Keratinocyte (primary cell): Measurements from ENCODE around the gene CDR2L. TPM values are rescaled to one million over a fixed set of nuclear protein-coding genes. Genes with fewer than 3 reads are reported as not detected.
A peak's percentile ranks its signal among the peaks of the same experiment; 100 is the strongest.

Experiments
- DNase-seq: peaks from one replicate; pipeline ENCODE4 v3.0.0-alpha.2; 2011; ENCODE audit warnings: low read depth, missing footprints, low spot score
- FAIRE-seq: peaks from 2 replicates; lab custom pipeline; 2011; peaks lifted over from hg19 to GRCh38; lab: Jason Lieb, UNC
- H2AFZ ChIP-seq: 2 replicates; pipeline ENCODE4 v1.6.0; 2012; ENCODE audit warnings: low read length, control low read depth, inconsistent platforms; ENCODE audit not compliant: control insufficient read depth
- H3K27ac ChIP-seq: 2 replicates; pipeline ENCODE4 v1.5.1; 2011; ENCODE audit warnings: low read length; ENCODE audit not compliant: control insufficient read depth, insufficient read depth
- H3K27me3 ChIP-seq: 3 replicates; pipeline ENCODE4 v1.6.0; 2011; ENCODE audit warnings: low read length; ENCODE audit not compliant: control insufficient read depth, insufficient read depth; ENCODE audit errors: extremely low read depth
- H3K36me3 ChIP-seq, 2 experiments: 2 replicates in 1 of 2; 3 replicates in 1 of 2; pipeline ENCODE4 v1.5.1; 2011; ENCODE audit warnings: low read length in 2 of 2, mild to moderate bottlenecking in 1 of 2; ENCODE audit not compliant: control insufficient read depth in 2 of 2, insufficient read depth in 2 of 2; ENCODE audit errors: extremely low read depth in 1 of 2
- H3K4me1 ChIP-seq: 3 replicates; pipeline ENCODE4 v1.5.1; 2011; ENCODE audit warnings: low read length; ENCODE audit not compliant: control insufficient read depth, insufficient read depth; ENCODE audit errors: extremely low read depth
- H3K4me2 ChIP-seq: 3 replicates; pipeline ENCODE4 v1.6.0; 2011; ENCODE audit warnings: low read depth, low read length; ENCODE audit not compliant: control insufficient read depth, insufficient read depth; ENCODE audit errors: extremely low read depth
- H3K4me3 ChIP-seq, 3 experiments: fragments of 200-600 bp in 1 of 3; sonication (generic) in 1 of 3; 2 replicates in 2 of 3; 3 replicates in 1 of 3; pipeline ENCODE4 v1.5.1; 2011 to 2016; ENCODE audit warnings: low read length in 3 of 3, mild to moderate bottlenecking in 3 of 3, control low read depth in 2 of 3, inconsistent platforms in 1 of 3, low read depth in 1 of 3, mixed read lengths in 1 of 3, mixed run types in 1 of 3, moderate library complexity in 1 of 3; ENCODE audit not compliant: control insufficient read depth in 2 of 3, insufficient read depth in 2 of 3; ENCODE audit errors: extremely low read depth in 1 of 3
- H3K79me2 ChIP-seq: 2 replicates; pipeline ENCODE4 v1.6.0; 2012; ENCODE audit warnings: low read length; ENCODE audit not compliant: control insufficient read depth, insufficient read depth
- H3K9ac ChIP-seq: 3 replicates; pipeline ENCODE4 v1.6.0; 2011; ENCODE audit warnings: low read length; ENCODE audit not compliant: control insufficient read depth, insufficient read depth; ENCODE audit errors: extremely low read depth
- H3K9me1 ChIP-seq: 3 replicates; pipeline ENCODE4 v1.6.0; 2011; ENCODE audit warnings: low read length; ENCODE audit not compliant: control insufficient read depth, insufficient read depth; ENCODE audit errors: extremely low read depth
- H3K9me3 ChIP-seq: 2 replicates; pipeline ENCODE4 v1.5.1; 2012; ENCODE audit warnings: low read depth, low read length; ENCODE audit not compliant: control insufficient read depth
- H4K20me1 ChIP-seq: 3 replicates; pipeline ENCODE4 v1.6.0; 2011; ENCODE audit warnings: low read length; ENCODE audit not compliant: control insufficient read depth, insufficient read depth; ENCODE audit errors: extremely low read depth
- EZH2 ChIP-seq: IDR thresholded peaks from one replicate; pipeline ENCODE4 v1.6.1; 2012; ENCODE audit warnings: inconsistent platforms, mild to moderate bottlenecking, low read length, moderate library complexity
- dilution Hi-C: fragments of 300-500 bp; cut with MboI; formaldehyde crosslinking; loops from one replicate; pipeline ENCODE4 v1.7.0; 2020; ENCODE audit warnings: low sequenced_read_pairs; ENCODE audit not compliant: extremely low pct_ligation_motif_present
- polyA plus RNA-seq, 5 experiments: library from polyadenylated mRNA; depleted of rRNA in 3 of 5; stranded (reverse) in 3 of 5; stranded (forward) in 1 of 5; unstranded in 1 of 5; fragments of >200 nt; gene quantifications; 1 replicate in 1 of 5; 2 replicates in 3 of 5; 3 replicates in 1 of 5; pipeline versions ENCODE4 v1.2.1 to v1.2.3, GENCODE V29; 2011 to 2012; ENCODE audit warnings: missing spikeins in 2 of 5, low read depth in 1 of 5, low replicate concordance in 1 of 5
- TF ChIP-seq, protein P1 (sequence below), 3 experiments: IDR thresholded peaks in 1 of 3; conservative IDR thresholded peaks in 1 of 3; optimal IDR thresholded peaks in 1 of 3; 2 replicates in 2 of 3; 3 replicates in 1 of 3; pipeline versions ENCODE3 to v1.5.1; 2011; ENCODE audit warnings: low read length in 3 of 3, mild to moderate bottlenecking in 3 of 3, moderate library complexity in 2 of 3, control low read depth in 1 of 3, inconsistent platforms in 1 of 3; ENCODE audit not compliant: insufficient read depth in 2 of 3; ENCODE audit errors: extremely low read depth in 1 of 3

CDR2L gene
- polyA plus RNA-seq, 1 donor (not counting 4 experiments of a cell fraction or from before 2014, with no cell fraction given) = 7.1 TPM

- H3K4me2 ChIP-seq = no peak overlapping the region
- H3K4me1 ChIP-seq = peaks cover 10% of the 10 kb centered on the region
- no peak overlapping the region for H2AFZ ChIP-seq
- no peak for DNase-seq
- no peak overlapping the region for H3K9ac ChIP-seq
- H3K79me2 ChIP-seq = no peaks in the 10 kb centered on the region
- no peaks in the 10 kb centered on the region for H3K9me1 ChIP-seq
- dilution Hi-C loops = no loop called here
- no peaks in the 10 kb centered on the region for H4K20me1 ChIP-seq
- no peak overlapping the region for H3K27ac ChIP-seq
- peaks cover 36% of the 10 kb centered on the region for H3K27me3 ChIP-seq
- TF ChIP-seq, protein P1, sequence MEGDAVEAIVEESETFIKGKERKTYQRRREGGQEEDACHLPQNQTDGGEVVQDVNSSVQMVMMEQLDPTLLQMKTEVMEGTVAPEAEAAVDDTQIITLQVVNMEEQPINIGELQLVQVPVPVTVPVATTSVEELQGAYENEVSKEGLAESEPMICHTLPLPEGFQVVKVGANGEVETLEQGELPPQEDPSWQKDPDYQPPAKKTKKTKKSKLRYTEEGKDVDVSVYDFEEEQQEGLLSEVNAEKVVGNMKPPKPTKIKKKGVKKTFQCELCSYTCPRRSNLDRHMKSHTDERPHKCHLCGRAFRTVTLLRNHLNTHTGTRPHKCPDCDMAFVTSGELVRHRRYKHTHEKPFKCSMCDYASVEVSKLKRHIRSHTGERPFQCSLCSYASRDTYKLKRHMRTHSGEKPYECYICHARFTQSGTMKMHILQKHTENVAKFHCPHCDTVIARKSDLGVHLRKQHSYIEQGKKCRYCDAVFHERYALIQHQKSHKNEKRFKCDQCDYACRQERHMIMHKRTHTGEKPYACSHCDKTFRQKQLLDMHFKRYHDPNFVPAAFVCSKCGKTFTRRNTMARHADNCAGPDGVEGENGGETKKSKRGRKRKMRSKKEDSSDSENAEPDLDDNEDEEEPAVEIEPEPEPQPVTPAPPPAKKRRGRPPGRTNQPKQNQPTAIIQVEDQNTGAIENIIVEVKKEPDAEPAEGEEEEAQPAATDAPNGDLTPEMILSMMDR (optimal IDR thresholded peaks at IDR 0.05 in 1 of 3, IDR thresholded peaks at IDR 0.05 in 1 of 3, conservative IDR thresholded peaks at IDR 0.05 in 1 of 3; ENCODE audit: extremely low read depth in 1 of 3, insufficient read depth in 2 of 3, low read length in 3 of 3) = no peak
- peak; percentile 60 for TF ChIP-seq EZH2
- no peak for FAIRE-seq
- H3K9me3 ChIP-seq = no peaks in the 10 kb centered on the region
- no peaks in the 10 kb centered on the region for H3K36me3 ChIP-seq
- no peak overlapping the region for H3K4me3 ChIP-seq
Measured at GRCh38 chr17:74971842-74972106, 15.7 kb upstream of the CDR2L start.

DNA sequence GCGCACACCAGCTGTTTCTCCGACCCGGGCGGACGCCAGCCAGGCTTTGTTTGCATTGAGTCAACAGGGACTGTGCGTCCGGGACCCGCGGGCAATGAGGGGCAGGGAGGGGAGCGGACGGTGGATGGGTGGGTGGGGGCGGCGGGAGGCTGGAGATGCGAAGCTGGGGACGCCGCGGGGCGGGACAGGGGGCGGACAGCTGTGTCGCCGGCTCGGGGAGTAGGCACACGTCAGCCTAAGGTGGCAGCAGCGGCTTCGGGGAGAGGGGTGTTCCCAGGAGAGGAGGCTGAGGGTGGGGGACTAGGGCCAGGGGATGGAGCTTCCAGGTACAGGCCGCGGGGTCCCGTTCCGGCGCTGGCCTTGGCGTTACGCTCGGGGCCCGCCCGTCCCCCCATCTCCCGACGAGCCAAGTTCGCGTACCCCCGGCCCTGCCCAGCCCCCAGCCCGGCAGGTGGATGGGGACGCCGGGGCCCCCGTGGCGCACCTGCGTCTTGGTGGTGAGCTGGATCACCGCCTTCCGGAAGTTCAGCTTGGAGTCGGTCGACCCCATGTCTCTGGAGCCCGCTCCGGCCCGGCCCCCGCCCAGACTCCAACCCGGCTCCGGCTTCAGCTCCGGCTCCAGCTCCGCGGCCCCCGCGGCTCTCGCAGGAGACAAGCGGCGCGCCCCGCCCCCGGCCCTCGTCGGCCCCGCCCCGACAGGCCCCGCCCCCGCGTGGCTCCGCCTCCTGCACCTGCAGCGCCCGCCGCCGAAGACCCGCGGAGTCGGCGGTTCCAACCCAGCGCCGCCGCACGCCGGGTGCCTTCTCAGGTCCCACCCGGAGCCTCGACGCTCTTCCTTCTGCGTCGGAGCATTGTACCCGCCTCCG, 15.1 kb upstream of the CDR2L start, which contains the start of gene HID1:
Gene HID1, minus strand, starts transcription at position 653 of the 866 bp plus-strand sequence. Its CDS starts 103 bp downstream, at position 550.
- Histone ChIP-seq H3K4me3 (peak within 1 kb of the TSS; percentile 27 to 43 (median 32)), H3K27me3 (peaks cover 36% of the 10 kb centered on the region), H2AFZ (no peak within 1 kb of the TSS), H3K4me2 (peak within 1 kb of the TSS; percentile 32), H3K9me3 (no peaks in the 10 kb centered on the region), H4K20me1 (no peaks in the 10 kb centered on the region), H3K4me1 (peaks cover 10% of the 10 kb centered on the region), H3K36me3 (no peaks in the 10 kb centered on the region), H3K27ac (no peak within 1 kb of the TSS), H3K79me2 (no peaks in the 10 kb centered on the region), H3K9me1 (no peaks in the 10 kb centered on the region), H3K9ac (peak within 1 kb of the TSS; percentile 22)
- dilution Hi-C loops = no loop called here
- TF ChIP-seq EZH2 = no peak
- TF ChIP-seq, protein P1 (optimal IDR thresholded peaks at IDR 0.05 in 1 of 3, IDR thresholded peaks at IDR 0.05 in 1 of 3, conservative IDR thresholded peaks at IDR 0.05 in 1 of 3; ENCODE audit: extremely low read depth in 1 of 3, insufficient read depth in 2 of 3, low read length in 3 of 3) = no peak
- FAIRE-seq = no peak
- DNase-seq = no peak
